NCI-H2227 treated with DMSO at 0.1 percent for 48 hours (cell line): ENCODE results near the gene RETREG1.
"Not testable (repeated sequence)": the region's sequence is repeated elsewhere in the genome, so short reads cannot be mapped to it uniquely, and the experiment has no call there.

Experiments used
- DNase-seq: peaks from one replicate; lab custom pipeline; 2025; lab: John Stamatoyannopoulos, UW

The RETREG1 gene

DNA sequence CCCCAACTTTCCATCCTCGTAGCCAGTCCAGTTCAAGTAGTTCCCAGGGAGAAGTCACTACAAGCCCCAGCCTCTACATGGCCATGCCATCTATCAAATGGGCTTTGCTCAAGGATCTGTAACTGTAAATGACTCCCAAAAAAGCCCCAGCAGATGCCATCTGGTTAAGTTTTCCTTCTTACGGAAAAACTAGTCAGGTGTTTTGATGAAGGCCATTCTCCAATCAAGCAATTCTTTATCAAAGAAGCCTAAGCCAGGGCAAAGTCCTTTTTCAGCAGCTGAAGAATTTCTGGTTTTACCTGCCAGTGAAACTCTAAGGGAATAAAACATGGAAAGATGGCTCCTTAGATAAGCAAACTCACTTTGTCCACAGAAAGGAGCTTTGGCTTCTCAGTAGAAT lies 129.3 kb downstream of the RETREG1 start:
- no peak for DNase-seq

DNA sequence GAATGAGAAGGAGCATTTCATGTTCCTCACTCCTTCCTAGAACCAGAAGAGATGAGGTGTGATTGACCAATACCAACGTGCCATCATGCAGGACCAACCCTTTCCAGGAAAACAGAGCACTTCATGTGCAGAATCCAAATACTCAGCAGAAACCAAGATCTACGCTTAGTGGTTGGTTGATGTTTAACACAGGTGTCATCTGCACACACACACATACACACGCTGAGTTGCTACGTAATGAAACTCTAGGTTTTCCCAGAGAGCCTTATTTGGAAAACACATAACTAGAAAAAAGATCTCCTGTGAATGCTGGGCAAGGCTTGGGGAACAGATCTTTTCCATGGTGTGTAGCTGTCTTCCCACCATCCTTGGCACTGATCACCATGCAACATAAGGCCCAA lies 130.1 kb downstream of the RETREG1 start:
- DNase-seq: no peak

DNA sequence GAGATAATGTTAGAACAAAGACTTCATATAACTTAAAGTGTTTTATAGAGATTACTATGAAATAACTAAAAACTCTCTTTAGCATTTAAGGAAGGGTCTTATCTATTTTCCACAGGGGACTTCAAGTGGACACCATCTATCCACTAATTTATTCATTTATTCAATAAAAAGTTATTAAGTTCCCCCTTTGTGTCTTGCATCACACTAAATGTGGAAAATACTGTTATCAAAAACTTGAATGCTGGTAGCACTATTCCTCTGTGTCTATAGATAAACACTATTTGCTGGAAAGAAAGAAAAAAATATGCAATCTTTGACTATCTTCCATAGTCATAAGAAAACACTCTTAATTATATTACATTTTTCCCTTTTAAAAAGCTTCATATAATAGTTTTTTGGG lies 131.1 kb downstream of the RETREG1 start:
- no peak for DNase-seq

DNA sequence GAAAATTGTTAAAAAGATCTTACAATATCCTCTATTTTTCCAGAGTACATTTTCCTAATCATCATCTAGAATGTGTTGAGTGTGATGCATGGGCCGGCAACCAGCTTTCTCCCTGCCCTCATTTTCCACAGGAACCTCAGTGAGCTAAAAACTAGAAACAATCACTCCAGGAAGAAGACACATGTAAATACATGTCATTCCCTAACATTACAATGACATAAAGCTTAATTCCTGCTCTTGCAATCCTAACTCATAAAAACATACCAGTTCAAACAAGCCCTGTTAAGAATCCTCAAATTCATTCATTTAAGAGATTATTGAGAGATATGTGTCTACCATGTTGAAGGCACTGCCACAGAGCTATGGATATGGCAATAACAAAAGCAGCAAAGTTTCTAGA lies 132.7 kb downstream of the RETREG1 start:
- DNase-seq: no peak

DNA sequence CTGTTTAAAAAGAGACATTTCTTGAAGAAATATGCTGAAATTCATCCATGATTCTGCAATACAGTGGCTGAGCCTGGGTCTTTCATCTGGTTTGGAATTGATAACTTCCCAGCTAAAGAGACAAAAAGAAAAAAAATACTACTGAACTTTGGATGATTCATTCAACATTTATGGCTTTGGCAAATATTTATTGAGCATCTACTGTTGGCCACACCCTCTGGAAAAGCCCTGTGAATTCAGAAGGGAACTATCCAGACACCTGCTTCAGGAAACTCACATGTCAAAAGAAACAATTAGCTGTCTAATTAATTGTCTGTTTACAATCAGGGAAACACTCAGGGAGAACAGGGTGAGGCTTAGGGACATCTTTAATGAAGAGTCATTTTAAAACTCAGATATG lies 133.4 kb downstream of the RETREG1 start:
- DNase-seq: no peak

DNA sequence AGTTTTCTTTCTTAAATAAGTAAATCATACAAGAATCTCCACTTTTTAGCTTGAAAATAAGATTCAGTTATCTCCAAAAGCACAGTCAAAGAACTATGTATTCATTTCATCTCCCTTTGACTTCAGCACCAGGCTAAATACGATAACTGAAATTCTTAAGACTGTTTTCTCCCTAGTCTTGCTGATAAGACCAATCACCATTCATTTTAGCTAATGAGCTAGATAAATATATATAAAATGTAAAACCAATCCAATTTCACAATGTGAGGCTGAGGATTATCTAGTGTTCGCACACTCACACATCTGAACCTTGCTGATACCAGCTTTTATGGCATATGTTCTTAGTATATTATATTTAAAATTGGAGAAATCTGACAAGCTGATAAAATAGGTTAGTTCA lies 133.9 kb downstream of the RETREG1 start:
- DNase-seq: no peak

DNA sequence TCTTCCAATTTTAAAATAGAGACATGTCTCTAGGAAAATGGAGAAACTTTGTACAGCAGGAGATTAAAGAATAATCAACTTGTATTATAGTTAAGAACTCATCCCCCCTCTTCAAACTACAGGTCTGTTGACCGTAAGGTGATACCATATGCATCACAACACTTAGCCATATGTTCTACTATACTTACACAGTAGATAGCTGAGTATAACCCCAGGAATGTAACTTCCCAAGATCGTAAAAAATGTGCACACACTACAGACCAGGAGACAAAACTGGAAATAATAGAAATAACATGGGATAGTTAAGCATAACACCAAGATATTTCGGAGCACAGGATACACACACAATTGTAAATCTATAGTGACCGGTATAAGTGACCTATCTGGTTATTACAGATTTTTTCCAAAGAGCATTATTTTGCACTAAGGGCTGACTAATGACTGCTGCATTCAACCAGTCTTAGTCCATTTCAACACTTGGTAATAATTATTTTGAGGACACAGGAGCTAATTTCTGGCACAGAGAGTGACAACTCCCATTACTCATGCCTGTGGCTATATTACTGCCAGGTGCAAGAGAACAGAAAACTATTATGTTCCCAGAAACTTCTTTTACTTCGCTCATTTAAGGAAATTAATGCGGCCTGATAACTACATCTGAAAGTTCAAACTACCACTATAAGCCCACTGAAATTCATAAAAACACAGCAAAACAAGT lies 135.8 kb downstream of the RETREG1 start:
- no peak for DNase-seq

DNA sequence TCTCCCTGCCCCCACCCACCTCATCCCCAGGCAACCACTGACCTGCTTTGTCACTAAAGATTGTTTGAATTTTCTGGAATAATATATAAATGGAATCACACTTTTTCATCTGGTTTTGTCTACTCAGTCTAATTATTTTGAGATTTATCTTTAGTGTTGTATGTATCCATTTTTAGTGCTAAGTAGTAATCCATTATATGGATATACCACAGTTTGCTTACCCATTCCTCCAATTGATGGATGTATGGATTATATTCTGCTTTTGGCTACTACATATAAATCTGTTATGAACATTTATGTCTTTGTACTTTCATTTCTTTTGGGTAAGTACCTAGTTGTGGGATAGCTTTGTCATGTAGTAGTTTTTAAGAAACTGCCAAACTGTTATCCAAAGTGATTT lies 136.7 kb downstream of the RETREG1 start:
- DNase-seq: no peak

DNA sequence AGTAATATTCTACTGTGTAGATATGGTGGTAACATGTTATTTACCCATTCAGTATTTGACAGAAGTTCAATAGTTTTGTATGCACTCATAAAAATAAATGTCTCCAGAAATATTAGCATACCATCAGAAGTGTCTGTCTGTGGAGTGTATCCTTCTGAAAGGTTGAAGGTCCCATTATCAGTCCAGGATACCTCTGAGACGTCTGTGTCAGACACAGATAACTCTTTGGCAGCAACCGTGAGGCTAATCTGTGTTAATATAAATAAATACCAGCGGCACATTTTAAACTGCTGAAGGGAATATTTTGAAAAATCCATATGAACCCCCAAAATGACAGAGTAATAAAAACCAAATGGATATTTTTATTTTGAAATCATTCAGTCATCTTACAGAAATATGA lies 139.3 kb downstream of the RETREG1 start:
- no peak for DNase-seq

DNA sequence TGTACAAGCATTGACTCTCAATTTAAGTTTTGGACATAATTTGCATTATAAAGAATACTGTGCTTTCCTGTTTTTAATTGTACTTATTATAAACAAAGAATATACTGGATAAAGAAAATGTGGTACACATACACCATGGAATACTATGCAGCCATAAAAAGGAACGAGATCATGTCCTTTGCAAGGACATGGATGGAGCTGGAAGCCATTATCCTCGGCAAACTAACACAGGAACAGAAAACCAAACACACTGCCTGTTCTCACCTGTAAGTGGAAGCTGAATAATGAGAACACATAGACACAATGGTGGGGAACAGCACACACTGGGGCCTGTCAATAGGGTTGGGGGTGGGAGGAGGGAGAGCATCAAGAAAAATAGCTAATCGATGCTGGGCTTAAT lies 140.4 kb downstream of the RETREG1 start:
- not testable (repeated sequence) for DNase-seq

DNA sequence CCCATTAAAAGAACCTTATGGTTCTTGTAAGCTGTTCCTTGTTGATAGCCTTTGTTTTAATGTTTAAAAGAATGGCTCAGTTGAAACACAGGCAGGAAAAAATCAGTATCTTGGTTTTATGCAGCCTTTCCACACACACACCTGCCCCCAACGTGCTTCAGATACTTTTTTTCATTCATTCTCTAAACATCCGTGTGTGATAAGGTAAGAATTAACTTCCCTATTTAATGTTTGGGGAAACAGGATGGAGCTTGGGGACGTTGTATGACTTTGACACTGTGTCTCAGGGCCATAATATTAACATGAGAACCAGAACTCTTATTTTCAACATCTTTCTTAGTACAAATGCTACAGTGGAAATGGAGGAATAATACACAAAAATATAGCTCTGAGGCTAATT lies 145.4 kb downstream of the RETREG1 start:
- no peak for DNase-seq

DNA sequence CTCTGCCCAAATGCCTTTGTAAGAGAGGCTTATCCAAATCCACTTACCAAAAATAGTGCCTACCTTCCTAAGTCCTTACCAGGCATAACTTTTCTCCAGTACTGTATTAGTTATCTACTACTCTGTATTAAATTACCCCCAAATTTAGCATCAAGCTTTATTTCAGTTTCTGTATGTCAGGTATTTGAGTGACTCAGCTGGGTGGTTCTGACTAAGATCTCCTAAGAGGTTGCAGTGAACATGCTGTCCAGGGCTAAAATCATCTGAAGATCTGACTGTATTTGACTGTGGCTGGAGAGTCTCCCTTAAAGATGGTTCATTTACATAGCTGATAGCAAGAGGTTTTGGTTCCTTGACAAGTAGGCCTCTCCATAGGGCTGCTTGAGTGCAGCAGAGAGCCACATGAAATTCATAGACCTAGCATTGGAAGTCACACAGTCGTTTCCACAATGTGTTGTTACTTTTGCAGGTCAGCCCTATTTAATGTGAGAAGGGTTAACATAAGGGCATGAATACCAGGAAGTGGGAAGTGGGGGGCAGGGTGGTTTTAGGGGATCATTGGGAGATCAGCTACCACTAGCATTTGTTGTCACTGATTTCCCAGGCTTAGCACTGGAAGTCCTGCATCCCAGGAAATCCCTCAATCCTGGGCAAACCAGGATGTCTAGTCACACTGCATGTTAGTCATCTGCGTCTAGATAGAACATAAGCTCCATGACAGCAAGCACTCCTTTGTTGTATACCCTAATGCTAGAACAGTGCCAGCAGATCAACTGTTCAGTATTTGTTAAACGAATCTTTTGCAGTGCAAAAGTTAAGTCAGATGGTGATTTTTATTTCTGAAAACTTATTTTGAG lies 149.2 kb downstream of the RETREG1 start:
- DNase-seq: no peak

DNA sequence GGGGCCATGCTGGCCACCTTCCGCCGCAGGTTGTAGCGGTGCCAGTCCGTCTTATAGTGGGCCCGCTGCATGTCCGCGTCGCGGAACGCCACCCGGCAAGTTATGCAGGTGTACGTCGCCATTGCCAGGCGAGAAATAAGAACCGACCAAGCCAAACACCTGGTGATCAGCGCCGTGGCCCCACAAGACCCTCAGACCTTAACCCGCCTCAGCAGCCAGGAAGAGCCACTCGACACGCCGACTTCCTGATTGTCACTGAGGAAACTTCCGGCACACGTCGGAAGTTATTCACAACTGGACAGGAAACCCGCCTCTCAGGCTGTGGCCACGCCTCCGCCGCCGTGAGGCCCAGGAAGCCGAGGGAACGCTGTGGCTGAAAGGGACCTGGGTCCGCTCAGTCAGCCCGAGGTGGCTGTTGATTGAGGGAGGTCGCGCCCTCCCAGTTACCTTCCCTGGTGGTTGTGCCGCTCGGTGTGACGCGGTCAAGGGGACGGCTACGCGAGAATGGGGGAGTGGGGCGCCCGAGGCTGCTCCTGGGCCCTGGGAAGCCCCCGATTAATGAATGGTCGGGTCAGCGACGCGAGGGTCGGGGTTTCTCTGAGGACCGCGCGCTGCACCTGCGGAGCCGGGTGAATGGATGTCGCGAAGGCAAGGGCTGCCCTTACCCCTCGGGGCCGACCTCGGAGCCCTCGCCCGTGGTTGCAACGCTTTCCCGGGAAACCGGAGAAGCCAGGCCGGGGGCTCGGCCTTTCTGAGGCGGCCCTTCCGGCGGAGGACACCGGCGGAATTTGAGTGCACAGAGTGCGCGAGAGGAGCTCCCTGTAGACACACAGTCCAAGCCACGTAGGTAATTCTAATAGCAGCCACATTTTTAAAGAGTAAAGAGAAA lies 151.0 kb downstream of the RETREG1 start, which contains the start of gene ZNF622:
Gene ZNF622 (minus strand): TSS at position 257 of the 889 bp plus-strand sequence. CDS start 135 bp downstream, at position 122.
- DNase-seq: peak; percentile 83

DNA sequence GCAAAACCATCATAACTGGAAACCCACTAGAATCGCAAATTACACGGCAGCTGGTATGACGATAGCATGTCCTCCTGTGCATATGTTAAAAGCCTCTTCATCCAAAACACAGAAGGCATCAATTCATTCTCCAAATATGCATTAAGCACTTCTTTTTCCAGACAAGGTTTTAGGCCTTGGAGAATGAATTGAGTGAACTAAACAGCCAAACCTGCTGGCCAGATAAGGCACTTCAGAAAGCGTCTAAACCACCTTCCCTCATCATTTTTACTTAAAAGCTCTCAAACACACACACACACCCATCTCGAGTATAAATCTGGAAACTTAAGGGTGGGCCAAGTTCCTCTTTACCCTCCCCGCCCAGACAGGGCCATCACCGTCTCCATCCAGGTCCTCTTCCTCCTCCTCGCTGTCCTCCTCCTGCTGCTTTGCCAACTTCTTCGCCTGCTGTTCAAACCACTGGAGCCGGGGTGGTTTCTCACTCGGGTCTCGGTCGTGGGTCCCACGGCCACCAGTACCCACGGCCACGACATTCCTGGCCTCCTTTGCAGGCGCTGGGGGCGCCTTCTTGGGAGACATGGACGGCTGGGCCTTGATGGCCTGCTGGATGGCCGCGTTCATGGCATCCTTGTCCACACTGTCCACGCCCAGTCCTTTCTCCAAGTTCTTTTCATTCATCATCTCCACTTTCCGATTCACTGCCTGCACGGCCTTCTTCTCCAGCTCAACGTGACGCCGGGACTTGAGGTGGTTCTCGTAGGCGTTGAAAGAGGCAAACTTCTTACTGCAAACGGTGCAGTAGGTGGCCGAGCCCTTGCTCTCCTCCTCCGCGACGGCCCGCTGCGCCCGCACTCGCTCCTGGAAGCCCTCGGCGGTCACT lies 151.9 kb downstream of the RETREG1 start:
- DNase-seq: no peak

DNA sequence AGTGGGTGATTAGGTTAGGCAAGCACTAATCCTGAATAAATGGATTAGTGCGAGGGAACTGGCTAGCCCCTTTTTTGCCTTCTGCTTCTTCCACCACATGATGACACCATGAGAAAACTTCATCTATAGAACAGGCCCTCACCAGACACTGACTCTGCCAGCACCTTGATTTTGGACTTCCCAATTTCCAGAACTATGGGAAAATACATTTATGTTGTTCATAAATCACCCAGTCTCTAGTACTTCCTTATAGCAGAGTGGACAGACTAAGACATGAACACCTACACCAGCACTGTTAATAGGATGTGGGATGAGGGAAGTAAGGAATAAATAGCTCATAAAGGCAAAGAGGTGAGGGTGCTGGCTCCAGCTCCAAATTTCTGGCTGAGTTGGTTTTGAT lies 152.6 kb downstream of the RETREG1 start:
- DNase-seq: no peak

DNA sequence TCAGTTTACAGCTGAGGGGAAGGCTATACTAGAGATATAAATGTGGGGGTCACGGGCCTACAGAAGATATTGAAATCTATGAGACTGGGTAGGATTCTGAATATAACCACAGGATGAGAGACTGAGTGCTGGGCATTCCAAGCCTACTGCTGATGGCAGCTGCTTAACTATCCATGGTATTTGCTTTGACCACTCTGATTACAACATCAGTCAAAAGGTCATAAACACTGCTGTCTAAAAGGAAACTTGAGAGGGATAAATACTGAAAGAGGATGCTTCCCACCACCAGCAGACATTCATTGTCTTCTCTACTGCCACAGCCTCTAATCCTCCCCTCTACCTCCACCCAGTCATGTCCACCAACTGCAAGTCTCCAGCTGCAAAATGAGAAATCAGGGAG lies 155.0 kb downstream of the RETREG1 start:
- DNase-seq: no peak

DNA sequence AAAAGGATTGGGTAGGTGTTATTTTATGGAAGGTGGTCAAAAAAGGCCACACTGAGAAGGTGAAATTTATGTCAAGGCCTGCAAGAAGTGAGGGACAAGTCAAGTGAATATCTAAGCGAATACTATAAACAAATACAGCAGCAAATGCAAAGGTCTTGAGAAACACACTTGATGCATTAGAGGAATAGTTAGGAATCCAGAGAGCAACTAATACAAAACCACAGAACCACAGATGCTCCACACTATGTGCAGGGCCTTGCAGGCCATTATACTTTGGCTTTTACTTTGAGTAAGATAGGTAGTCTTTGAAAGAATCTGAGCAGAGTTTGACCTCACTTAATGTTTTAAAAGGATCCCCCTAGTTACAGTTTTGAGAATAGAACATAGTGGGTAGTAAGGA lies 155.8 kb downstream of the RETREG1 start:
- no peak for DNase-seq

DNA sequence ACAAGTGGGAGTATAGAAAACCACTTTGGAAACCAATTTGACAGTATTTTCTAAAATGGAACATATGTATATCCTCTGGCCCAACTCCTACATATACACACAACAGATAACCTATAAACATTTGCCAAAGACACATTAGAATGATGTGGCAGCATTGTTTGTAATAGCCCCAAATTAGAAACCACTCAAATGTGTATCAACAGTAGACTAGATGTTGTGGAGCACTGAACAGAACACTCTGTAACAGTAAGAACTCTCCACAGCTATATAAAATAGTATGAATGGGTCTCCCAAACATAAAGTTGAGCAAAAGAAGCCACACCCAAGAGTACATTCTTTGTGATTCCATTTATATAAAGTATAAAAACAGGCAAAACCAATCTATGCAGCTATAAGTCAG lies 157.3 kb downstream of the RETREG1 start:
- DNase-seq: no peak

DNA sequence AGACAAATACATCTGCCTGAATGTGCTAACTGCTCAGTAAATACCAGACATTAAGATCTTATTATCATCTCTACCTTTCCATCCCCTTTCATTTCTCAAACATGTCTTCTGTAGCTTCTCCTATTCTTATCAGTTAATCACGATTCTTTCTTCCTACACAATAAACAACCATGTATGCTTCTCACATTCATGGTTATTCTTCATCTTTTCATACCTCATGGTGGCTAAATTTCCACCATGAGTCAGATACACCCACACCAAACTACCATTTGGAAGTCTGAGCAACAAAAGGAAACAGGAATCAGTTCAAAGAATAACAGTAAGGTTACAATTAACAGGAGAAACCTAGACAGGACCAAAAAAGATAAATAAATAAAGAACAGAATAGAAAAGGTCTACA lies 158.9 kb downstream of the RETREG1 start:
- DNase-seq: no peak

DNA sequence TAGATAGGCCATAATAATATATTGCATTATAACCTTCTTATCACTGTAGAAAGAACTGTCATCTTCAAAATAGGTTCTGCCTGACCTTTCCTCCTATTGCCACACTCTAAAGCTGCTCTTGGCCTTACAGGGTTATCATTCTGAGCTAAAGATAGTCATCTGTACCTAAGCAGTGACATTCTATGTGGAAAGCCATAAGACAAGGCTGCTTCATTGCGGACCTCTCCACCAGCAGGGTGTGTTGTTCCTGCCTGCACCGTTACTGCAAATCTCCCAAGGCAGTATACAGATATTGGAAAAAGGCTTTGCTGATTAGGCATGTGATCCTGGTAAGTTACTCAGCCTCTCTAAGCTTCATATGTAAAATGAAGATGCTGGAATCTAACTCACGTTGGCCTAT lies 159.3 kb downstream of the RETREG1 start:
- no peak for DNase-seq

DNA sequence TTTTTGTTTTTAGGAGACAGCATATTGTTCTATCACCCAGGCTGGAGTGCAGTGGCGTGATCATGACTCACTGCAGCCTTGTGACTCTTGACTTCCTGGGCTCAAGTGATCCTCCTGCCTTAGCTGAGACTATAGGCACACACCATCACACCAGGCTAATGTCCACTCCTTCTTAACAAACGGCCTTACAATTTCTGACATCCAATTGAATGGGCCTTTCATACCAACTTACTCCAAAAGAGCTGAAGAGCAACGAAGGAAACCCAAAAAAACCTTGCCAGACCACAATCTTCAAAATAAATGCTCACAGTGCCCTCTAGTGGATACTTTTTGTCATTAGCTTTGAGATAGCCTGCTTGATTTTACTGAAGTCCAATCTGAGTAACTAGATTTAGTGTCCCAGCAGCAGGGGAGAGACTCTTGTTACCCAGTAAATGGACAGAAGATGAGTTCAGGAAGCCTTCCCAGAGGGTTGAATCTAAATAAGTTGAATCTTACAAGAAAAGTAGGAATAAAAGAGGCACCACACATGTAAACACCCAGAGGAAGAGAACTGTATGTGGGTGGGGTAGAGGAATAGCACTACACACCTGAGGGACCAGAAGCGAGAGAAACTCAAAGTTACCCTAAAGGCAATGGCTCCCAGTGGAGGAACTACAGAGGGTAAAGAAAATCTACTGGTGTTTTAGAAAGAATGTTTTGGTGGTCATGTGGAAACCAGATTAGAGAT lies 160.5 kb downstream of the RETREG1 start:
- peak; percentile 60 for DNase-seq
